DOHH2 (cell line): Measurements from ENCODE around the gene HOXA13.

ENCODE experiments used
- CTCF ChIP-seq: fragments of 200-600 bp; sonication (generic); IDR thresholded peaks from one replicate; pipeline ENCODE4 v1.5.1; 2014; ENCODE audit warnings: antibody characterized with exemption, mild to moderate bottlenecking, low read depth, low read length; ENCODE audit not compliant: poor library complexity, severe bottlenecking
- EZH2phosphoT487 ChIP-seq: fragments of 200-600 bp; sonication (generic); IDR thresholded peaks from 2 replicates; pipeline ENCODE4 v1.6.1; 2017; ENCODE audit warnings: borderline replicate concordance, mild to moderate bottlenecking, antibody characterized with exemption, low read length, moderate library complexity, mixed read lengths

GRCh38 chr7:27155816-27156507 lies 43.9 kb downstream of the HOXA13 start:
- TF ChIP-seq EZH2phosphoT487, result no peak
- no peak for TF ChIP-seq CTCF
